Activated CD8-positive, alpha-beta memory T cell treated with anti-CD3 and anti-CD28 coated beads, Interleukin-2, amount 50 U/mL, for 4 hours (primary cell): ENCODE measurements around the gene ANKMY1.
A peak's percentile ranks its signal among the peaks of the same experiment; 100 is the strongest.

Source experiments
- DNase-seq: peaks from one replicate; pipeline ENCODE4 v3.0.0-alpha.2; 2020

Gene ANKMY1

GRCh38 chr2:240431661-240432424 is 125.9 kb downstream of the ANKMY1 start:
- DNase-seq, result peak; percentile 11

GRCh38 chr2:240431271-240431660 is 126.5 kb downstream of the ANKMY1 start:
- DNase-seq, result peak; percentile 10

- DNase-seq, result peak; percentile 10
Observed at GRCh38 chr2:240430595-240430994, 127.2 kb downstream of the ANKMY1 start.

GRCh38 chr2:240429872-240430491 is 127.8 kb downstream of the ANKMY1 start:
- DNase-seq, result peak; percentile 14
